ENCODE results near the gene AMD1. TPM values are rescaled to one million over a fixed set of nuclear protein-coding genes. Genes with fewer than 3 reads are reported as not detected.

AMD1 gene
- total RNA-seq, 2 donors from 2014 or later, result 101 to 121 TPM

GRCh38 chr6:110933912-110934311 lies 59.3 kb downstream of the AMD1 start:
- H3K9me3 ChIP-seq (ENCODE audit: control insufficient read depth, low read length, poor library complexity, severe bottlenecking), result no peaks in the 10 kb centered on the region
- Mint-ChIP-seq H3K27me3 (no peaks in the 10 kb centered on the region), H3K4me1 (peaks cover 6% of the 10 kb centered on the region), H3K36me3 (ENCODE audit: low read depth) (no peaks in the 10 kb centered on the region), H3K4me3 (no peak overlapping the region), H3K27ac (no peak overlapping the region)
- no peak for ATAC-seq
- DNase-seq, result no peak

- no peak for ATAC-seq
- no peaks in the 10 kb centered on the region for H3K36me3 Mint-ChIP-seq (ENCODE audit: low read depth)
- H3K27me3 Mint-ChIP-seq, result no peaks in the 10 kb centered on the region
- H3K4me1 Mint-ChIP-seq, result peaks cover 6% of the 10 kb centered on the region
- H3K27ac Mint-ChIP-seq, result no peak overlapping the region
- no peak overlapping the region for H3K4me3 Mint-ChIP-seq
- no peak for DNase-seq
- no peaks in the 10 kb centered on the region for H3K9me3 ChIP-seq (ENCODE audit: control insufficient read depth, low read length, poor library complexity, severe bottlenecking)
Observed at GRCh38 chr6:110934381-110934898, 59.9 kb downstream of the AMD1 start.

GRCh38 chr6:110935171-110935570 lies 60.6 kb downstream of the AMD1 start:
- peaks cover 5% of the 10 kb centered on the region for H3K4me1 Mint-ChIP-seq
- H3K27ac Mint-ChIP-seq, result no peak overlapping the region
- no peak for DNase-seq
- ATAC-seq, result no peak
- H3K4me3 Mint-ChIP-seq, result no peak overlapping the region
- no peaks in the 10 kb centered on the region for H3K27me3 Mint-ChIP-seq
- no peaks in the 10 kb centered on the region for H3K9me3 ChIP-seq (ENCODE audit: control insufficient read depth, low read length, poor library complexity, severe bottlenecking)
- no peaks in the 10 kb centered on the region for H3K36me3 Mint-ChIP-seq (ENCODE audit: low read depth)

- DNase-seq, result no peak
- no peak overlapping the region for H3K4me3 Mint-ChIP-seq
- H3K27me3 Mint-ChIP-seq, result no peaks in the 10 kb centered on the region
- H3K4me1 Mint-ChIP-seq, result no peaks in the 10 kb centered on the region
- H3K27ac Mint-ChIP-seq, result no peak overlapping the region
- no peak for ATAC-seq
- H3K36me3 Mint-ChIP-seq (ENCODE audit: low read depth), result no peaks in the 10 kb centered on the region
- H3K9me3 ChIP-seq (ENCODE audit: control insufficient read depth, low read length, poor library complexity, severe bottlenecking), result no peaks in the 10 kb centered on the region
Observed at GRCh38 chr6:110938171-110938570, 63.6 kb downstream of the AMD1 start.

GRCh38 chr6:110939429-110940200 lies 65.0 kb downstream of the AMD1 start:
- Mint-ChIP-seq H3K27ac (no peak overlapping the region), H3K27me3 (no peaks in the 10 kb centered on the region), H3K36me3 (ENCODE audit: low read depth) (no peaks in the 10 kb centered on the region), H3K4me1 (peaks cover under 1% of the 10 kb centered on the region), H3K4me3 (no peak overlapping the region)
- ATAC-seq (no peak), DNase-seq (no peak)
- H3K9me3 ChIP-seq (ENCODE audit: control insufficient read depth, low read length, poor library complexity, severe bottlenecking), result no peaks in the 10 kb centered on the region

- DNase-seq (no peak), ATAC-seq (peak; percentile 95)
- H3K36me3 Mint-ChIP-seq (ENCODE audit: low read depth), result no peaks in the 10 kb centered on the region
- H3K27ac Mint-ChIP-seq, result no peak overlapping the region
- H3K9me3 ChIP-seq (ENCODE audit: control insufficient read depth, low read length, poor library complexity, severe bottlenecking), result no peaks in the 10 kb centered on the region
- H3K27me3 Mint-ChIP-seq, result no peaks in the 10 kb centered on the region
- H3K4me3 Mint-ChIP-seq, result no peak overlapping the region
- peaks cover 2% of the 10 kb centered on the region for H3K4me1 Mint-ChIP-seq
Observed at GRCh38 chr6:110944681-110945151, 70.1 kb downstream of the AMD1 start.

Other genes with a start within 250 kb of the AMD1 start
- gene CDK19, start 59.3 kb upstream of the AMD1 start, total RNA-seq, result 10 to 100 TPM; 17.1 to 17.7 TPM
- 10 to 100 TPM; 28.1 to 36.8 TPM for gene GTF3C6, start 83.9 kb downstream of the AMD1 start, total RNA-seq
- gene RPF2, start 107.3 kb downstream of the AMD1 start, total RNA-seq, result 1 to 10 TPM; 8.1 to 9.1 TPM
- gene SLC16A10, start 212.7 kb downstream of the AMD1 start, total RNA-seq, result 1 to 10 TPM; 5.1 to 6.3 TPM